22Rv1 (cell line): Measurements from ENCODE around the gene LRIG3.
A peak's percentile ranks its signal among the peaks of the same experiment; 100 is the strongest.

ENCODE experiments used
- H3K27ac ChIP-seq: fragments of 450-650 bp; 2 replicates; pipeline ENCODE4 v1.5.1; 2017
- ZFX ChIP-seq: fragments of 450-650 bp; IDR thresholded peaks from 2 replicates; pipeline ENCODE4 v1.6.1; 2017; ENCODE audit warnings: antibody characterized with exemption, borderline replicate concordance
- TF ChIP-seq, protein P1 (sequence below): fragments of 450-650 bp; IDR thresholded peaks from 2 replicates; pipeline ENCODE4 v1.5.1; 2017; ENCODE audit warnings: mild to moderate bottlenecking

Gene LRIG3

DNA sequence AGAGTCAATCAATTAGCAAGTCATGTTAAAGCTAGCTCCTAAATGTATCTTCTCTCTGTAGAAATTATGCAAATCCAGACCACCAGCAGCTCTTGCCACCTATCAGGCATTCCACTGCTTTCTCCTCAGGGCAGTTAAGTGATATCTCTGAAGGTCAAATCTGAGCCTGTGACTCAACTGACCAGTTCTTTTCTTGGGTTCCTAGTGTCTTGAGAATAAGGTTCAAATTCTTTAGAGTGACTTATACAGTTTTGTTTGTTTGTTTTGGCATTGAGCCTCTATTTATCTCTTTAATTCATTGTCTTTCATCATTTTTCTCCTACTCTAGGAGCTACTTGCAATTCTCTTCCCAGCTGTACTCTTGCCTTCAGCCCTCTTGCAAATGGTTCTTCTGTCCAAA is 2.5 kb upstream of the LRIG3 start:
- TF ChIP-seq ZFX, result no peak
- TF ChIP-seq, protein P1, sequence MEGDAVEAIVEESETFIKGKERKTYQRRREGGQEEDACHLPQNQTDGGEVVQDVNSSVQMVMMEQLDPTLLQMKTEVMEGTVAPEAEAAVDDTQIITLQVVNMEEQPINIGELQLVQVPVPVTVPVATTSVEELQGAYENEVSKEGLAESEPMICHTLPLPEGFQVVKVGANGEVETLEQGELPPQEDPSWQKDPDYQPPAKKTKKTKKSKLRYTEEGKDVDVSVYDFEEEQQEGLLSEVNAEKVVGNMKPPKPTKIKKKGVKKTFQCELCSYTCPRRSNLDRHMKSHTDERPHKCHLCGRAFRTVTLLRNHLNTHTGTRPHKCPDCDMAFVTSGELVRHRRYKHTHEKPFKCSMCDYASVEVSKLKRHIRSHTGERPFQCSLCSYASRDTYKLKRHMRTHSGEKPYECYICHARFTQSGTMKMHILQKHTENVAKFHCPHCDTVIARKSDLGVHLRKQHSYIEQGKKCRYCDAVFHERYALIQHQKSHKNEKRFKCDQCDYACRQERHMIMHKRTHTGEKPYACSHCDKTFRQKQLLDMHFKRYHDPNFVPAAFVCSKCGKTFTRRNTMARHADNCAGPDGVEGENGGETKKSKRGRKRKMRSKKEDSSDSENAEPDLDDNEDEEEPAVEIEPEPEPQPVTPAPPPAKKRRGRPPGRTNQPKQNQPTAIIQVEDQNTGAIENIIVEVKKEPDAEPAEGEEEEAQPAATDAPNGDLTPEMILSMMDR, result no peak
- H3K27ac ChIP-seq, result no peak overlapping the region

DNA sequence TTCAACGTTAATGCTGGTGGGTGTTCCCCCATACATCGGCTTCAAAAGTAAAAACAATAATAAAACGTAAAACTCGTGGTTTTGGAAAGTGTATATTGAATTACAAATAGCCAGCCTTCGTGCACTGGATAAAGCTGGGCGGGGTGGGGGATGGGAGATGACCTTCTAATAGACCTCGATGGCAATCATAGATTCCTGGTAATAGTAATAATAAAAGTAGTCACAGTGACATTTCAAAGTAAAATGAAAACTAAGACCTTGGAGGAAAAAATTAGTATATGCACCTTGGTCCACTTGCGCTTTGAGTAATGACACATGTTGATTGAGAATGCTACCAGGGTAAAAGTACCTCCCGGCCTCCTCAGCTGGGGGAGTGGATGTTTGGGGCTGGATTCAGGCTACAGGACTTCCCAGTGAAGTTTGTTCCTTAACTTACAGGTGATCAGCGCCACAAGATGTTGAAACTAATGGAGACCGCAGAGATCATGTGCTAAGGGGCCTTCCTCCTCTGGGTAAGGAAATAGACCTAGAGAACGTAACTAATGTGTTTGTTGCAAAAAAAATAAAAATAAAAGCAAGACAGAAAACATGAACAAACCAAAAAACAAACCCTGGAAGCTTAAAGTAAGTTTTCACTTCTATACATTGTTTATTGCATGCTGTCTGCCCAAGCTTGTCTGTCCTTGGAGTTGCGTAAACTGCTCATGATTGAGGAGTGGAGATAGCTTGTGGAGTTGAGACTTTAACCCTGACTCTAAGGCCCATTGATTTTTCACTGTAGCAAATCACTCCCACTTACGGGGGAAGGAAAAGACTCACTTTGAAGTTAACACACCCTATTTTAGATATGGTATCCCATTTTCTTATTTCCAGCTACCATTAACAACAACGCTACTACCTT is 907 bp upstream of the LRIG3 start:
- H3K27ac ChIP-seq, result peak overlapping the region; percentile 85
- TF ChIP-seq, protein P1, result no peak
- no peak for TF ChIP-seq ZFX

DNA sequence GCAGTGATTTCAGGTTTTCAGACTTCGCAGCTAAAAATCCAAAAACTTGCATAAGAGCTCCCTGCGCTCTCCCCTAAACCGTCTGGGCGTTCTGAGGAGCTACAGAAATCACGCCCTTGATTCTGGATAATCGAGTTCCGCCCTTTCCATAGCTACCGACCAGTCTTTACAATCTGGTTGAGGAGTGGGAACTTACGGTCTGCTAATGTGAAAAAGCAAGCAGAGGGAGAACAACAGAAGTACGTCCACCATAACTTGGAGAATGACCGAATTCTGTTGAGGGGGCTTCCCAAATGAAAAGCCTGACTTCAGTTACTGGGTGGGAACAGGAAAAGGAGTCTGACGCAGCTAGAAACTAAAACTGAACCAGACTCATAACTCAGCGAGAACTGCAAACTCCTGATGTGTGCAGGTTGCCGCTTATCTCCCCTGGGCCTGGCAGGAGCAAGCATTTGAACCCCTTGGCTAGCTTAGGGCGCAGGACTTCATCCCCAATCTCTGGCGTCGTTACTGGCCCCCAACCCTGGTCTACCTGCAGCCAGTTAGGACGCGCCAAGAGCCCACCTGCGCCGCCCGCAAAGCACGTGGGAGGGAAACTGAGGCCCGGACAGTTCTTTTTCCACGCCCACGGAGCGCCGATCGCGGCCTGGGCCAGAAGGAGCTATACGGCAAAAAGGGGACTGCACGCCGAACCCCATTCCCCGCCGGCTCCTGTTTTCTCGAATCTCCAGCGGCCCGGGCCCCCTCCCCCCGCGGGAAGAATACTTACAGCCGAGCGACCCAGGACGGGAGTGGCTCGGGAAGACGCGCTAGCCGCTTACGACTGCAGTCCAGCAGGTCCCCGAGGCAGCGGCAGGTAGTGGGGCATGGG is 838 bp downstream of the LRIG3 start:
- peak overlapping the region; percentile 85 for H3K27ac ChIP-seq
- TF ChIP-seq, protein P1, result no peak
- TF ChIP-seq ZFX, result no peak

DNA sequence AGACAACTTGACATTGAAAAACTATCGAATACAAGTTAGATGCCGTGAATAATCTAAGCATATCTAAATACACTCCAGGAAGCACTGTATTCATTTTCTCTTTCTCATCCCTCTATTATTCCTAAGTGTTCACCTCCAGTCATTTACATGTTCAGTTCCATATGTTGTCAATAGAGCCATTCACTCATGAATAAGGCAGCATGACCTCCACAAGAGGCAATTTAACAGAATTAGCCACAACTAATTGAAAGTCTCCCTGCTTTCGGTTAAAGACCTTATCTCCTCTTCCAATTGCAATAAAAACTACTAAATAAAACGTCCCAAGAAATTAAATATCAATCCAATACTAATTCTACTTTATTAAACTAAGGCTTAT is 1.8 kb downstream of the LRIG3 start:
- H3K27ac ChIP-seq, result no peak overlapping the region

DNA sequence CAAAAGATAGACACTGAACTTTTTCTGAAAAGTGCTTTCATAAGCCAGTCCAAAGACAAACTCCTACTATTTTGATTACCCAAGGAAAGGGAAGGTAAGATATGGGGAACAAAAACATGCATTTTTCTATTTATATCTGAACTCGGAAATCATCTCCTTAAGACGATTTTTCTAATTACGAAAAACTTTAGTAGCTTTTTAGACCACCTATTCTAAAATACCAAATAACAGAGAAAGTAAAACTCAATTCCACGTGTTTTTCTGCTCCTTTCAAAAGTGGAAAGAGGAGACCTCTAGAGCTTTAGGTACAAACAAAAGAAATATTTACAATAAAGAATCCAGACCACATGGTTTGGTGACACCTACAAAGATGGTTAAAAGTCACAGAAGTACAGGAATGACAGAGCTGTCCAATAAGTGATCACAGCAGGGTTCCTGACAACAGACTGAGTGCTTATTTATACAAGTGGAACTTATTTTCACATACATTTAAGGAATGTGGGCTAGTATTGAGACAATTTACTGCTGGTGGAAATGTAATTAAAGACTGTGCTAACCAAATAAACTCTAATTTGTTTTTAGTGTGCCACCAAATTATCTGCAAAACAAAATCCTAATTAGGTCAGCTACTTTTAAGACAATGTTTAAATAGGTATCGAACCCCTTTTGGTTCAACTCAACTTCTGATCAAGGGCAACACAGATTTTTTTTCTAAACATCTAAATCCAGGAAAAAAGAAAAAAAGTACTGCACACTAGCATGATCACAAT is 2.4 kb downstream of the LRIG3 start:
- H3K27ac ChIP-seq, result no peak overlapping the region
- TF ChIP-seq, protein P1, result no peak
- no peak for TF ChIP-seq ZFX

More for the DNA sequence above, 1.8 kb downstream of the LRIG3 start:
- TF ChIP-seq, protein P1, result no peak
- TF ChIP-seq ZFX, result no peak

DNA sequence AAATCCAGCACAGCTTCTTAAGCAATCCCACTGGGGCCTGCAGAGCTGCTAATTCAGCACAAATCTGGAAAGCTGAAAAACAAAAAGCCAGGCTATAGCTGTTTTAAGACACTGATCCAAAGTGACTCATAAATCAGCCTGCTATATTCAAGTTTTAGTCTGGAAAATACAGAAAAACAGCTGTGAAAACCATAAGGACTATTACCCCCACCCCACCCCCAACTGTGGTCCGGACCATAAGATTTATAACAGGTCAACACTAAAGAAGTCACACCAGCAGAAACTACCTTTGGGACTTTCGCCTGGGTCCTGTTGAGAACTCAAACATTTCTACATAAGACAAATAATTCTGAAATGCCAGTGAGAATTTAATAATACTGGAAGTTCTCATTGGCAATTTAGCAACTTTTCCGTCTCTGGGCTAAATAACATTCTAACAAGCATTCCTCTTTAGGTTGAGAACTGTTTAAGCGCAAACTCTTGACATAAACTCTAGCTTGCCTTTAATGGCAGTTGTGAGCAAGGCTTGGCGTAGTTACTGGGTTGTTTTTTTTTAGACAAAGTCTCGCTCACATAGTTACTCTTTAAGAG is 3.3 kb downstream of the LRIG3 start:
- no peak overlapping the region for H3K27ac ChIP-seq
- TF ChIP-seq, protein P1, result no peak
- no peak for TF ChIP-seq ZFX
